ENCODE results near the gene PLCD3.
A peak's percentile ranks its signal among the peaks of the same experiment; 100 is the strongest.

Gene PLCD3

GRCh38 chr17:45060797-45061605 lies 71.3 kb downstream of the PLCD3 start, which contains the start of gene NMT1:
TSS of gene NMT1 (plus strand) at chr17:45061317. CDS start at chr17:45061330, 13 bp downstream.
- peak; percentile 99 for DNase-seq

GRCh38 chr17:45060382-45060796 lies 71.9 kb downstream of the PLCD3 start:
- no peak for DNase-seq
